Middle frontal gyrus (tissue), 1 donor: ENCODE data around the gene ADGRV1.
A peak's percentile ranks its signal among the peaks of the same experiment; 100 is the strongest.
"Not testable (repeated sequence)": the region's sequence is repeated elsewhere in the genome, so short reads cannot be mapped to it uniquely, and the experiment has no call there.

Source experiments
- DNase-seq: peaks from one replicate; pipeline ENCODE4 v3.0.0-alpha.2; 2015; ENCODE audit warnings: low spot score; ENCODE audit errors: extremely low spot score

Gene ADGRV1

DNA sequence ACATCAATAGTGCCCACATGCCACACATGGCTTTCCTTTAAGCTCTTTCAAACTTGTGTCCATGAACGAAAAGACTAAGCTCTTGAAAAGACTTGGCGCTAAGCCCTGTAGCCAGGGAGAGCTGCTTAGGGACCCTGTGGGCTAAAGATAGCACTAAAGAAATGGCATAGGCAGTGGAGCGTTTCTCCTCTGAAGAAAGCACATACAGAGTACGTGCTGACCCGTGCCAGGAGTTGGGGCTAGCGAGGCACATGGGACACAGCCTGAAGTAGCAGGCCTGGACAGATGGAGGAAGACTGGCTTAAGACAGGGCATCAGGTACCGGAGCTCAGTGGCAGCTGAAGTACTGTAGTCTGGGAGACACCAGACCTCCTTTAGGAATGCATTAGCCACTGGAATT, 39.7 kb downstream of the ADGRV1 start:
- DNase-seq: no peak

DNA sequence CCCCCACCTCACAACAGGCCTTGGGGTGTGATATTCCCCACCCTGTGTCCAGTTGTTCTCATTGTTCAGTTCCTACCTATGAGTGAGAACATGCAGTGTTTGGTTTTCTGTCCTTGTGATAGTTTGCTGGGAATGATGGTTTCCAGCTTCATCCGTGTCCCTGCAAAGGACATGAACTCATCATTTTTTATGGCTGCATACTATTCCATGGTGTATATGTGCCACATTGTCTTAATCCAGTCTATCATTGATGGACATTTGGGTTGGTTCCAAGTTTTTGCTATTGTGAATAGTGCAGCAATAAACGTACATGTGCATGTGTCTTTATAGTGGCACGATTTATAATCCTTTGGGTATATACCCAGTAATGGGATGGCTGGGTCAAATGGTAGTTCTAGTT, 41.7 kb downstream of the ADGRV1 start:
- DNase-seq: not testable (repeated sequence)

DNA sequence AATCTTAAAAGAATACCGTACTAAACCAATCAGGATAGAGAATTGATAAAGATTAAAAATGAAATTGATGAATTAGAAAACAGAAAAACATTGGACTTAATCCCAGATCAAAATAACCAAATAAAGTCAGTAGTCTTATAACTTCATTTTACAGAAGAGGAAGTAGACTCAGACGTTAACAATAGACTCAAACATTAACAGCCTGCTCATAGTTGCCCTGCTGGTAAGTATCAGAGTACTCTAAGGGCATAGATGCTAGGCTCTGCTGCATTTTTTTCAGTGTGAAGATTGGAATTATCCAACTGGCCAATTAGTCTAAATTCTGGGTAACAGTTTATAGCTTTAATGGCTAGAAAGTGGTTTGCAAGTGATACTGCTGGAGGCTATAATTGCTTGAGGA, 42.9 kb downstream of the ADGRV1 start:
- no peak for DNase-seq

DNA sequence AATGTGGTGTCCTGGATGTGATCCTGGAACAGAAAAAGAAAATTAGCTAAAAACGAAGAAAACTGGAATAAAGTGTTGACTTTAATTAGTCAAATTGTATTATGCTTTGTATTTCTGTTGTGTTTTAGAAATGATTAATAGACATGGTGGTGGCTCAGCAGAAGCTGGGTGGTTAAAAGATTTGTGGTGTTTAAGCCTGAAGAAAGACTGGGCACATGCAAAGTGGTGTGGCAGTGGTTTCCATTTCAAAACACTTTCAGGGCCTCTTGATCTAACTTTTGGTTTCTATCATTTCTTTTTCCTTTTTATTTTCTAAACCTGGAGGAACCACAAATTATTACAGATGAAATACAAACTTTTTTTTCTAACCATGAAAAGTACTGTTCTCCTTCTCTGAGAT, 44.1 kb downstream of the ADGRV1 start:
- no peak for DNase-seq

DNA sequence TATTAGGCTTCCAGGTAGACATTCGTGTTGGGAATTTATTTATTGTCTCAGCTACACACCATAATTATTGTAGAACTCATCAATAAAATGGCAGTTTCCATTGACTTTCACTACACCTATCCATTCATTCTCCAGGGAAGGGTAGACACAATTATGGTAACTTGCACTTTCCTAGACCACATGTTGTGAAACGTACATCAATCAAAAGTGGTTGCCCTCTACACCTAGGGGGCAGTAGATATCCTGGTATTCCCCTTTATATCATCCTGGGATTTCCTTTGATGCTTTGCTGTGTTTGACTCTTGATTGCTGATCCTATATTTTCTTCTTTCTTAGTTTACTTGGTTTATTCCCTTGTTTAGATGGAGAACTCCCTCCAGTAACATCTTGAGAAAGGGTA, 47.9 kb downstream of the ADGRV1 start:
- no peak for DNase-seq

DNA sequence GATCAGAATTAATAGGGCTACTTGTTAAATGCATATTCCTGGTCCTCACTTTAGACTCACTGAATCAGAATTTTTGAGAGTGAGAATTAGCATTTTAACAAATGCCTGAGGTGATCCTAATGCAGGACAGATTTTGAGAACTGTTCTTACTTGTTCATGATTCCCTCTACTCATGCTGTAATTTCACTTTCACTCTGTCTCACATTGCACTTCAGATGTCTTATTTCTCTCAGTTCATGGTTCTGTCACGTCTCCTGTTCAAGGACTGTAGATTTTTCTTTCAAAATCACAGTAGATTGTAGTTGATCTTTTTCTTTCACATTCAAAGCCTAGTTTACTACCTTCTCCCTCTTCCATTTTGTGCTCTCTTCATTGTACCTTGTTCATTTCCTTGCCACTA, 54.3 kb downstream of the ADGRV1 start:
- no peak for DNase-seq

DNA sequence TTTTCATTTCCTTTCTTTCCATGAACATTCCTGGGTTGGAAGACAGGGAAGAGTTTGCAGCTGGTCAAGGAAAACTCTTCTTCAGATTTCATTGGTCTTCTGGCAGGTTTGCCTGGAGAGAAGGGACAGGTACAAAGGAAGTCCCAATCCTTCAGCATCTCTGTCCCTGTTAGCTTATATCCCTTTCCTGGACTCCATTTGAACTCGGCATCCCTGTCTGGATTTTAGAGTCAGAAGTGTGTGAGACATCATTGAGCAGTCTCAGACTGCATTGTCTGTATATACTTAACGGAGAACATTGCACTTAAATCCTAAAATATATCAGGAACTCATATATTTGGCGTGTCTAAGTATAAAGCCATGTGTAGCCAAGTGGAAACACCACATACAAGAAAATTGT, 54.9 kb downstream of the ADGRV1 start:
- DNase-seq: no peak

DNA sequence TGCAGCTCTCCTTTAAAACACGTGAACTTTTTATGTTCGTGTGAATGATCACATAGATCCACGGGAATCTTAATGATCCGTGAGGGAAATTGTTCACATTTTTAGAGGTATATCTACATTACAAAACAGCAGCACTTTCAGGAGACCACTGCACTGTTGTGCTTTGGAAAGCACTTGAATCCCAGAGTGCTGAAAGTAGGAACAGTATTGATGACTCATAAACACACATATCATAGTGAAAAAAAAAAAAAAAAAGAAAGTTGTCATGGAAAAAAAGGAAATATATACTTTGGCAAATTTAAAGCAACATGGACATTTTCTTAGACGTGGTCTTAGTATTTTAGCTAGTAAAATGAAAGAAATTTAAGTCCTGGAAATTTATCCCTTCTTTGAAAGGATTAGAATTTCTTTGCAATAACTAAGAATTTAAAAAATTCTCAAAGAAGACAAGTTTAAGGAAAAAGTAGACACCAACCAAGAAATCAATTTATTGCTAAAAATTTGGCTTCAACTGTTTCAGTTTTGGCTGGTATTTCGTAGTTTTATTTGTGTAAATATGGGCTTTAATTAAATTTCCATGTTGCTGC, 55.4 kb downstream of the ADGRV1 start:
- no peak for DNase-seq

DNA sequence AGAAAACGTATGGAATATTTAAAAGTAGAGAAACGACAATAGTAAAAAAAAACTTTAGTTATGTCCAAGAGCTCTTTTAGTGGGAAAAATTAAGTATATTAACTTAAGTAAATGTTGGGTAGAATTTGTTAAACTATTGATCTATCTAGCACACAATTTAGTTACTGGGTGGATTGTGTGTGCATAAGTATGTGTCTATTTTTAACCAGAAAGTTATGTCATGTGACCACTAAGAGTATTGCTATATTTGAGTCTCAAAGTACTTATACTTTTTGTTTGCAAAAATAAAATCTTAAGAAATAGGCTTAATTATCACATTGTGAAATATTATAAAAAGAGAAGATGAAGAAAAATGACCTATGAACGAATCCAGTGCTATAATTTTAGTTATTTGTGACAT, 56.8 kb downstream of the ADGRV1 start:
- no peak for DNase-seq

DNA sequence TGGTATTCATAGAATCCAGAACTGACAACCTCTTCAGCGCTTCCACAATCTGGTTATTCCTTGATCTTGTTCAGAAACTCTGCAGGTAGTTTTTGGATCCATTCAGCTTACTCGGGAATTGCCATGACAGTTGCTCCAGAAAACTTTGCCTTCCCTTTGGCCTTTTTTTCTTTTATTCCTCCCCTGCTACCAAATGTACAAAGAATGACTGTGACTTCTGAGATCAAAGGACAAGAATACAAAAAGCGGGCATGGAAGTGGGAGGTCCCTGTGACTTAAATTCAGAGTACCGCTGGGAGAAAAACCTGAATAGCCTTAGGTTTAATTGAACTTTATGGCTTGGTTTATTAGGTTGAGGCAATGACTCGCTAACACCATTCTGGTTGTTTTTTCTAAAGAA, 59.5 kb downstream of the ADGRV1 start:
- DNase-seq: no peak

DNA sequence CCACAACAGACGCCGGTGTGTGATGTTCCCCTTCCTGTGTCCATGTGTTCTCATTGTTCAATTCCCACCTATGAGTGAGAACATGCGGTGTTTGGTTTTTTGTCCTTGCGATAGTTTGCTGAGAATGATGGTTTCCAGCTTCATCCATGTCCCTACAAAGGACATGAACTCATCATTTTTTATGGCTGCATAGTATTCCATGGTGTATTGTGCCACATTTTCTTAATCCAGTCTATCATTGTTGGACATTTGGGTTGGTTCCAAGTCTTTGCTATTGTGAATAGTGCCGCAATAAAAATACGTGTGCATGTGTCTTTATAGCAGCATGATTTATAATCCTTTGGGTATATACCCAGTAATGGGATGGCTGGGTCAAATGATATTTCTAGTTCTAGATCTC, 61.2 kb downstream of the ADGRV1 start:
- not testable (repeated sequence) for DNase-seq

DNA sequence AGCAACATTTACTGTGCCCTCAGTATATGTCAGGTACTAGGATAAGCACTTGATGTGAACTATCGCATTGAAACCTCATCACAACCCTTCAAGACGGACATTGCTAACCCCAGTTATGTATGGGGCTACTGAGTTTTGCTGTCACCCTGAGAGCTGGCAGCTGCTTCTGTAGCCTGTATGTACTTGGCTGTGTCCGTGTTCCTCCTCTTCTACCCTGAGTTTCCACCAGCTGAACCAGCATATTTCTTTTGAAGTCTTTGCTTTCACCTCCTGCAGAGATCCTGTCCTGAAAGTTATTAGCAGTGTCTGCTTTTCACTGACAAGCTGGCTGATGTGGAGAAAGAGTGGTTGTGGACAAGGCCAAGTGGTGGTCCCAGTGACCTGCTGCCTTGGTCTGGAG, 63.3 kb downstream of the ADGRV1 start:
- DNase-seq: no peak

DNA sequence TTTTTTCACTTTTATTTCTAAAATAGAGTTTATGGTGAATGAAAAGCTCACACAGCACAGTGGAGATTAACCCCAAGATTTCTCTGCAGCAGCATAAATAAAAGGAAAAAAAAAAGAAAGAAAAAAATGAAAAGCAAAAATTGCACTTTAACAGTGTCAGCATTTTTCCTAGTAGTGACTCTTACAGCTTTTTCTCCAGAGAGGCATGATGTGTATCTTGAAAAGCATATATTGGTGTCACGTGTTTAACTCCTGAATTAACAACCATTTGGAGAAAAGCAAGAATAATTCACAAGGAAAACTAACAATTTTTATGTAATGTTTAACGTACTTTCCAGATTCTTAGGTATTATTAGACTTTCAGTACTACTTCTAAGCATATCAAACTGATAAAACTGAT, 67.9 kb downstream of the ADGRV1 start:
- DNase-seq: no peak

DNA sequence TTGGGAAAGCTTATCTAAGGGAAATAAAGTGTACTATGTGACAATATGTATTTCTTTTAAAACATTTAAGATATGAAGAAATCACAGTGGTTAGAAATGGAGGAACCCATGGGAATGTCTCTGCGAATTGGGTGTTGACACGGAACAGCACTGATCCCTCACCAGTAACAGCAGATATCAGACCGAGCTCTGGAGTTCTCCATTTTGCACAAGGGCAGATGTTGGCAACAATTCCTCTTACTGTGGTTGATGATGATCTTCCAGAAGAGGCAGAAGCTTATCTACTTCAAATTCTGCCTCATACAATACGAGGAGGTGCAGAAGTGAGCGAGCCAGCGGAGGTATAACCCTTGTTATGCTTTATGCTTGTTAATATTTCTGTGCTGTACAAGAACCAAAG, 69.9 kb downstream of the ADGRV1 start:
- DNase-seq: no peak

DNA sequence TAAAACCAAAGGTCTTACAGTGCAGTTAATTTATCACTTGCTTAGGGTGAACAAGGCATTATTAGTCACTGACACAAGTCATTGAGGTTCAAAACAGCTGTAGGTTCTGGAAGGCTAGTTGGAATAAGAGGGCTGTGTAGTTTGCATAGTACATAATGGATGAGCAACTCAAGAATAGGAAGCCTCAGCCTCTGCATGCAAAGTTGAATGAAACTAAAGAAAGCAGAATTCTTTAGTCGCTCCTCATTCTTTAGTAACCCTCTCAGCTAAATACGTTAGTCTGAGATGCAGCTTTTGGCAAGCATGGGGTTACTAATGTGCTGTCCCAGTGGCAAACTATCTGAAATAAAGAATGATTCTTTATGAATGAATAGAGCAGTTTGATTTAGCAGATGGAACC, 74.2 kb downstream of the ADGRV1 start:
- DNase-seq: no peak

DNA sequence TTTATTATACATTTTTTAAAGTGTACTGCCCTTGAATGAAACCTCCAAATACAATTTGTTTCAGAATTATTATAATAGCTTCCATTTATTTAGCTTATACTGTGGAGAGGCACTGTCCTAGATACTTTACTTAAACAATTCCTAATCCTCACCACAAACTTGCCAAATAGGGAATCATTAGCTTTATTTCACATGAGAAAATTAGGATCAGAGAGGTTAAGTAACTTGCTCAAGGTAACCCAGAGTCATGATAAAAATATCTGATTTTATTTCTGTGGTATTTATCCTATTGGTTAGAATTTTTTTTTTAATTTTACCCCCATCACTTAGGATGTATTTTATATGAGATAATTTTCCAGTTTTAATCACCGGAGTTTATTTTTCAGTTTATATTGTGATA, 78.4 kb downstream of the ADGRV1 start:
- DNase-seq: no peak

DNA sequence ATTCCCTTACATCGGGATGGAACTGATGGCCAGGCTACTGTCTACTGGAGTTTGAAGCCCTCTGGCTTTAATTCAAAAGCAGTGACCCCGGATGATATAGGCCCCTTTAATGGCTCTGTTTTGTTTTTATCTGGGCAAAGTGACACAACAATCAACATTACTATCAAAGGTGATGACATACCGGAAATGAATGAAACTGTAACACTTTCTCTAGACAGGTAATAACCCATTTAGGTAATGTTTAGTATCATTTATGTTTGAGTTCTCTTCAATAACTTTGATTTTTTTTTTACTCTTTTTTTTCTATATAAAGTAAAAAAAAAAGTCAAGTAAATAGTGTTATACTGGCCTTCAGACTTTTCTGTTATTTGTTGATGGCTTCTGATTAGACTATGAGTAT, 79.1 kb downstream of the ADGRV1 start:
- no peak for DNase-seq

DNA sequence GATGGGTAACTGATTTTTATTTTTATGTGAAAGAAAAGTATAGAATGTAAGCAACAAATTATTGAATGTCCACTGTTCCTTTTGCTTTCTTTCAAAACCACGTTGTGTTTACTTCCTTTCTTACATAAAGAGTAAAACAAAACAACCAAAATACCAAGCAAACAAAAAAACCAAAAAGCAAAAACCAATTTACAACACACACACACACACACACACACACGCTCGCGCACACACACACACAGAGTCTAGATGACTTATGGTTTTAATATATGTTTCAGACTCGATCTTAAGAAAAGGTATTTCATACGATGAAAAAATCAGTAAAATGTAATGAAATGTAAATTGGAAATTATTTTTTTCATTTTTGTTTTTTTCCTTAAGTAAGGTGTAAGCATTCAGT, 80.3 kb downstream of the ADGRV1 start:
- no peak for DNase-seq

DNA sequence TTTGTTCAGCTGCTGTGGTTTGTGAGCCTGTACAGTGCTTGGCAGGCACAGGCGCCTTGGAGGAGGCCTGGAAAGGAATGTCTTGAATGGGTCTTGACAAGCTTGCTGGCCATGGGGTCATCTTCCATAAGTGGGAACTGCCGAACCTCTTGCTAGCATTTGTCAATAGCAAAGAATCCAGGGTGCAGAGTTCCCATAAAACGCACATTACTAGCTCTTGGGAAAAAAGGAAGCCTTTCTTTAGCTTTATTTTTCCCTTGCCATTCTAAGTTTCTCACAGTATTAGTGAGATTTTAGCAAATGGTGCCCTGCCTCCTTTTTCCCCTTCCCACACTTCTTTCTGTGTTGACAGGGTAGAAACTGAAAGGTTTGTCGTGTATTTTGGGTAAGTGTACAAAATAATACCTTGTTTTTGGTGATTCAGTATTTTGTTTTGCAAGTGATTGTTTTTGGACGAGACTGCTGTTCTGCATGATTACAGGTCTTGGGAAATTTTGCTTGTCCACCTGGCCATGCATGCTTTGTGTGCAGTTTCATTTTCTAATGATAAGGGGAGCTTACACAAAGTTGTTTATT, 82.0 kb downstream of the ADGRV1 start:
- peak; percentile 21 for DNase-seq

DNA sequence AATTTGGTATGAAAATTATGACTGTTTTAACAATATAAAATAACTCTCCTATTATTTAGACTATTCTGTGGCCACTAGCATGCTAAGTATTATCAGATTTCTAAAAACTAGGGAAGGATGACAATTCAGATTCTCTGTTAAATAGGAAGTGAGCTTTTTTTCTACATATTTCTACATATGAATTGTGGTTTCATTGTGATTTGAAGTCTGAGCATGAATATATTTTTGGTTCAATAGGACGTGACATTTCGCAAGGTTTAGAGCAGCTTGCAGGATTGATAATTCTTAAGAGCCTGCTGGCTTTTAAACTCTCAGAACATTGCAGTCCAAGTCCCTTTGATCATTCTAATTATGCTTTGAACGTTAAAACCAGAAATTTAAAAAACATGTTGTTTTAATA, 82.9 kb downstream of the ADGRV1 start:
- no peak for DNase-seq

DNA sequence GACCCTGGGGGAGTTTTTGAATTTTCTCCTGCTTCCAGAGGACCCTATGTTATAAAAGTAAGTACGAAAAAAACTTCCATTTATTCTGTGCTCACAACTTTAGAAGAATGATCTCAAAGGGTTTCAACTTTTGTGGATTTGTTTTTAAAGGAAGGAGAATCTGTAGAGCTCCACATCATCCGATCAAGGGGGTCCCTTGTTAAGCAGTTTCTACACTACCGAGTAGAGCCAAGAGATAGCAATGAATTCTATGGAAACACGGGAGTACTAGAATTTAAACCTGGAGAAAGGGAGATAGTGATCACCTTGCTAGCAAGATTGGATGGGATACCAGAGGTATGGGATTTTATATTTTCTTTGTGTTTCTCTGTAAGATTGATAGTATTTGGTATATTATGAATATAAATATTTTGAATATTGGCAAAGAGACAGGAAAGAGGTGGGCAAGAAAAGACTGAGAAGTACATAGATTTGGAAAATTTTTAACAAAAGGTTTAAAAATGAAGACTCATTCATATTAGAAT, 84.2 kb downstream of the ADGRV1 start:
- no peak for DNase-seq

DNA sequence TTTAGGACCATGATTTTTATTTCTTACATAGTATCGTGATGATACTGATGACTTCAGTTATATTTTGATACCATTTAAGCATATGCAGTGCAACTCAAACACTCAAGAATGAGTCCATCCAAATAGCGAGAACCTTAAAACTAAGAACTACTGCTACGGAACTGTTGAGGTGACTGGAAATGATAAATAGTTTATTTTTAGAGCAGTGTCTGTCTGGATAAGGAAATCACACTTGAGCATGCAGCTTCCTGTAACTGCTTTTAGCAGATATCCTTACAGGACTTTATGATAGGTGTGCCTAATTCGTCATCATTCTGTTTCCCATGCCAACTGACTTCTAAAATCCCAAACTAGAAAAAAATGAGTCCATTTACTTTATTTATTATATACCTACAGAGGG, 85.5 kb downstream of the ADGRV1 start:
- no peak for DNase-seq

DNA sequence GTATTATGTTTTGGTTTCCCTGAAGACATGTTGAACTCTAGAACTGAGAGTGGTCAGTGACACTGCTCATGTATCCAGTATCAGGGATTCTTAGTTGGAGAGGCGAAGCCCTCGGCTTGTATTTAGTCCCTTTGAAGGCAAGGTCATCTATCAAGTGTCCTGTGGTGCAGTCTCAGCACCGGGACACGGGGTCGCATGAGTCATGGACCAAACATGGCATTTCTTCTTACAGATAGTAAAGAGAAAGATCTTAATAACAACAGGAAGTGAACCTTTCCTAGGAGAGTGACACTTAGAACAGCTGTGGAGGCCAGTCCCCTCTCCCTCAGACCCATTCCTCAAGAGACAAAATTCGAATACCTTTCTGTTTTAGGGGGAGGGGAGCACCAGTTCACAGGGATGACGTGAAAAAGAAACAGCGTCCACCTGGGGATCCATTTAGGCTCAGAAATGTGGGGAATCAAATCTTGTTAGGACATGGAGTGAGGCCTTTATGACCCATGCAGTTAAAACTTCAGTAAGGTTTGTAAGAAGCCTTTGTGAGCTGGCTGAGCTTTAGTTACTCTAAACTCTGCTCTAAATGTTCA, 86.5 kb downstream of the ADGRV1 start:
- DNase-seq: no peak
